ENCODE results near the gene ENO4.

Gene ENO4, protein sequence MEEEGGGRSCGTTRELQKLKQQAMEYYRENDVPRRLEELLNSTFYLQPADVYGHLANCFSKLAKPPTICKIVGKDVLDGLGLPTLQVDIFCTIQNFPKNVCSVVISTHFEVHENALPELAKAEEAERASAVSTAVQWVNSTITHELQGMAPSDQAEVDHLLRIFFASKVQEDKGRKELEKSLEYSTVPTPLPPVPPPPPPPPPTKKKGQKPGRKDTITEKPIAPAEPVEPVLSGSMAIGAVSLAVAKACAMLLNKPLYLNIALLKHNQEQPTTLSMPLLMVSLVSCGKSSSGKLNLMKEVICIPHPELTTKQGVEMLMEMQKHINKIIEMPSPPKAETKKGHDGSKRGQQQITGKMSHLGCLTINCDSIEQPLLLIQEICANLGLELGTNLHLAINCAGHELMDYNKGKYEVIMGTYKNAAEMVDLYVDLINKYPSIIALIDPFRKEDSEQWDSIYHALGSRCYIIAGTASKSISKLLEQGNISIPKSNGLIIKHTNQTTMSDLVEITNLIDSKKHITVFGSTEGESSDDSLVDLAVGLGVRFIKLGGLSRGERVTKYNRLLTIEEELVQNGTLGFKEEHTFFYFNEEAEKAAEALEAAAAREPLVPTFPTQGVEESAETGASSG

DNA sequence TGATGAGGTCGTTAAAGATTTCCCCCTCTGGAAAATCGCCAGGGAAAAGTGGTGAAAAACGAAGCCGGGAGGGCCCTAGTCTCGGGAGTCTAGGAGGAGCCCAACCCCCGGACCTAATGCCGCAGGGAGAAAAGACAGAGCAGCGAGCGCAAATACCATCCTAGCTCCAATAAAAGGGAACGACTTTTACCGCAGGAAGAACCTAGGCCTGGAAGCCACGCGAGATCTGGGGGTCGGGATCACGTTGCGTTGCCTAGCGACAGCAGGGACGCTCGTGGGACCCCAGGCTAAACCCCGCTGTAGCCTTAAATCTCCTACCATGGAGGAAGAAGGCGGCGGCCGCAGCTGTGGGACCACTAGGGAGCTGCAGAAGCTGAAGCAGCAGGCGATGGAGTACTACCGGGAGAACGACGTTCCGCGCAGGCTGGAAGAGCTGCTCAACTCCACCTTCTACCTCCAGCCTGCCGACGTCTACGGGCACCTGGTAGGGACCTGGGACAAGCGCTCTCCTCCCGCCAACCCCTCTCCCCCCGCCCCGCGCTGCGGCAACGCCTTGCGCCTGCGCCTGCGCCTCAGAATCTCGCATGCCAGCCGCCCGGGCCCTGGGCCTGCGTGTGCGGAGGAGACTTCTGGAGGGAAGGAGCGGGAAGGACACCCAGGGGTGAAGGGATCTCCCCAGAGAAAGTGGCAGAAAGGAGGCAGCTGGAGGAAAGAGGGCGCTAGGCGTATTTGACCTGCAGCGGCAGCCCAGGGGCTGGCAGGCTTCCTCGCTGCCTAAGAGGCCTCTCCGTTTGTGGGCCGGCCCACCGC lies at the start of gene ENO4:
ENO4 (plus strand) TSS at position 252 of the 810 bp plus-strand sequence; CDS start at position 320, 68 bp downstream.
- DNase-seq, result peak; percentile 93

DNA sequence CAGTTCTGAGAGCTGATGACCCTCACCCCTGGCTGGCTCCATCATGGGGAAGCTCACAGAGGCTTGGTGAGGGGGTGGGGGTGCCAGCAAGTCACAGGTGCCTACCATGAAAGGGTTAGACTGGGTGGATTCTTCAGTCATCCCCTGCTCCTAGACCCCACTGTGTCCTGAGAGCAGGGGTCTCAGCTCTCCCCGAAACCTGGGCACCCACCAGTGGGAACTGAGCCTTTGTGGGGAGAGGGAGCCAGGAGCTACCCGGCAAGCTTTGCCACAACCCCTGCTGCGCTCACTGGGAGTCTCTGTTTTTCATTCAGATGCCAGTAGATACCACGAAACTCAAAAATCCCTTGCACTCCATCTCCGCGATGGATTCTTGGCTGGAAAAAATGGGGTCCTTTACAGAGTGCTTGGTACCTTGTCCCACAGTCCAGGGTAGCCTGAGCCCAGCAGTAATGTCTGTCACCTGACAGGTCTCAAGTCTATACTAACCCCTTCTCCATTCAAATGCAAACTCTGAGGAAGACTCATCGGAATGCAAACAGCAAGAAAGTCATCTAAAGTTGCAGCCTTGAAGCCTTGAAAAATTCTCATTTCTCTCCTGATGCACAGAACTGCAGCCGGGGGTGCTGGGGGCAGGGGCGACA lies 48.9 kb upstream of the ENO4 start:
- no peak for DNase-seq

DNA sequence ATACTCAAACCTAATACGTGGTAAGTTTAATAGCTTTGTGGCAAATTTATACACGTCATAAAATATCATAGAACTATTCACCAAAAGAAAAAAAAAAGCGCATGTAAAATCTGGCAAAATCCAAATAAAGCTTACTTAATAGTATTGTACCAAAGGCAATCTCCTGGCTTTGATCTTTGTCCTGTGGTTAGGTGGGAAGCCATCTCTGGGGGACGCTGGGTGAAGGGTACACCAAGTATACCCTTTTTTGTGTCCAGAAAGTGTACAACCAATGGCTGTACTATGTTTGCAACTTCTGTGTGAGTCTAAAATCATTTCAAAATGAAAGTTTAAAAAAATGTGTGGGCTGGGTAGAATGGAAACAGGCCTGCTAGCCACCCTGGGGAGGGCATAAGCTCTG lies 47.6 kb upstream of the ENO4 start:
- DNase-seq, result no peak

DNA sequence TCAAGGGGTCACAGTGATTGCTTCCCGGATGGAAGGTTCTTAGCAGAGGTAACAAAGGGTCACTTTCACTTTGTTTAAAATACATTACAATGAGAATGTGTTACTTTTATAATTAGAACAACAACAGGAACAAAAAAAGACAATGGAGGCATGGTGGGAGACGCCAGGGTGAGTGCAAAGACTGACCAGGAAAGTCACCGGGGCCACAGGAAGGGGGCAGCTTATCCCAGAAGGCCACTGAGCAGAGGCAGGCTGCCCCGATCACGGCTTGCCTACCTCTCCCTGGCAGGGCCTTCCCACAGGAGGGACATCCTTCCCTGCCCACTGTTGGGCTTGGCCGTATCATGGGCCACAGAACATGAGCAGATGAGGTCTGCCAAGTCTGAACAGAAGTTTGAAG lies 46.8 kb upstream of the ENO4 start:
- DNase-seq, result no peak

DNA sequence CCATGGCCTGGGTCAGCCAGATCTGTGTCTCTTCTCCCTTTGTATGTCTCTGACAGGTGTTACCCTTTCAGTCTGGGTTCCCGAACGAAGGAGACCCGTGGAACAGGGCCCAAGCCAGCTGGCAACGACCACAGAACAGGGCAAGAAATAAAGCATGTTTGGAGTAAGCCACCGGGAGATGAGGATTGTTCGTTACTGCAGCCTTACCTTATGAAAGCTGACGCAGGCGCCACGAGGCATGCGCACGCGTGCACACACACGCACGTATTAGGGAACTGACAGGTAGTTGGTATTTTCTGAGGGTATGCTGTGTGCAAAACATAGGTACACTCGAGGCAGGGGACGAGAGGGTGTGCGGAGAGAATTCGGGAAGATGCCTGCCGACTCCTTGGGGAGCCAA lies 46.4 kb upstream of the ENO4 start:
- no peak for DNase-seq

DNA sequence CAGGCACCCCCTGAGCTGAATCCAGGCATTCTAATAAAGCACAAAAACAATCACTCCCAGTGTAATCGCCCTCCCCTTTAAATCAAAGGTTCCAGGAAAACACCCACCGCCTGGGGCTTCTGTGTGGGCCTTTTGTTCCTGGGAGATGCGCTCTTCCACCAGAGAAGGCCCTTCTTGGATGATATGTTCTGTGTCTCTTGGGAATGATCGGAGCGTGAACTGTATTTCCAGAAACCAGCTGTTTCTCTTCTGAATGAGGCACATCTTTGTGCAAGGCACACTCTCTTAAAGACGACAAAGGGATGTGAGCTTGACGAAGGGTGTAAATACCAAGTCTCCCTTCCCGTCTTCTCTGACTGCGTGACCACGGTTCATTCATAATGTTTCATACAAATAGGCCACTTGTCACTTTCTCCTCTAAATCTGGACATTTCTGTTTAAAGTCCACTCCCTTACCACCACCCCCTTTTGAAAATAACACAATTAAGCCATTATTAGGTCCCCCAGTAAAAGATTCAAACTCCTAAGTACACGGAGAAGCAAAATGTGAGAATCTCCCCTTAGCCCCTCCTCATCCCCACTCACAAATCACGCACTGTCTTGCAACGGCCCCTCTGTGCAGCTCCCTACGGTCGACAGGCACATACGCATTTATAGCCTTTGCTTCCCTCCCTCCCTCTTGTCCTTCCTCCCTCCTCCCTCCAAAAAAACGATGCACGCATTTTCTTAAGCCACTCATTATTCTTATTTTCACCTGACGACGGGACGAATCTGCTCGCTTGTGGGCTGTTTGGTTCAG lies 45.6 kb upstream of the ENO4 start:
- no peak for DNase-seq

DNA sequence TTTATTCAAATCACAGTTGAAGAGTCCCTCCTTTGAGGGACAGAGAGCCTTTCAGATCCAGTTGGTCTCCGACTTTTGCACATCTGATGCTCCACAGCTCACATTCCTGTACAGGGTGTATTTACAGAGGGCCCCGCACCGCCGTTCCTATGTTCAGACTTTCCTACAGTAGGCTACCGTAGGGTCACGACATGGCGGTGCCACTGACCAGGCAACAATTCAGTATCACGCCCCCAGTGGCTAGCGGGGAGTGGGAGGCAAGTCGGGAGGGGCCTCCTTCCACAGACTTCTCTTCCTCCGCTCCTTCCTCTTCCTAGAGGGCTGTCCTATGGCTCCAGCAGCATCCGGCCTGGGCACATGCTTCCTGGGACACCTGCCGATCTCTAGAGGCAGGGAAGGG lies 40.6 kb upstream of the ENO4 start:
- DNase-seq, result no peak

DNA sequence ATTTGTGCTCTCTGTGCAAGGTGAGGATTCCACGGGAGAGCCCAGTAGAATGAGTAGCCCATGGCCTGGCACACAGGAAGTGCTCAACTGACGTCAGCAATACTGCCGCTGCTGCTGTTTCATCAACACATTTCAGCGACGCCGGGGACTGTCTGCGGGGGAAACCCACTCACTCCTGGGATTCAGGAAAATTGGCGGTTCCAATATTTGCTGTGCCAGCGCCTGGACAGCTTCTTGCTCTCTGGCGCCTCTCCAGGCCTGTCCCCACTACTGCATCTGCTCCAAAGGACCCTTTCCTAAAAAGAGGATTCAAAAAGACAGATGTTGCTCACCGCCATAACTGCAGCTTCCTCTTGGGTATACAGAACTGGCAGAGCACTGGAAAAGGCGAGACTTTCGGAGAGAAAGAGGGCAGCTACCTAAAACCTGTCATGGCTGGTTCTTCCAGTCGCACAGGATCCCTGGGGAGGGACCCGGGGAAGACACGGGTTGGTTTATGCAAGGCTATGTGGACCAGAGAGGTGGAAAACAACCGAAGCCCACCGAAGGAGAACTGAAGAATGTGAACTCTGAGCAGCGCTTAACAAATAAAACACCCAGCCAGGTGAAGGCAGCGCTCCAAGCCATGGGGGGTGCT lies 39.7 kb upstream of the ENO4 start:
- DNase-seq, result no peak

DNA sequence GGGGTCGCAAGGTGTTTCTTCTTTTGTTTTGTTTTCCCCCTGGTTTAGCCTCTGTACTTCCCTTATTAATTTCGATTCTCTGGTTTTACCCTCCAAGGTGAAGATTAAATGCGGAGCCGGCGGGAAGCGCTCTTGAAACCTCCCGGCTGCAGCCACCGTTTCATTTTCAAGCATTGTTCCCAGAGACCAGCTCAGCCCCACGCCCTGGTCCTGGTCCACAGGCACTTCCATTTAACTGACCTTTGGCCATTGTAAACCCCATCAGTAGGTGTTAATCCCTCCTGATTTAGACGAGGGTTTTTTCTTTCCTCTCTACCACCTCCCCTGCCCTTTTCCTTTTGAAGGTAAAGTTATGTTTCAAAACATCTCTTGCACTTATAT lies 39.2 kb upstream of the ENO4 start:
- DNase-seq, result no peak

DNA sequence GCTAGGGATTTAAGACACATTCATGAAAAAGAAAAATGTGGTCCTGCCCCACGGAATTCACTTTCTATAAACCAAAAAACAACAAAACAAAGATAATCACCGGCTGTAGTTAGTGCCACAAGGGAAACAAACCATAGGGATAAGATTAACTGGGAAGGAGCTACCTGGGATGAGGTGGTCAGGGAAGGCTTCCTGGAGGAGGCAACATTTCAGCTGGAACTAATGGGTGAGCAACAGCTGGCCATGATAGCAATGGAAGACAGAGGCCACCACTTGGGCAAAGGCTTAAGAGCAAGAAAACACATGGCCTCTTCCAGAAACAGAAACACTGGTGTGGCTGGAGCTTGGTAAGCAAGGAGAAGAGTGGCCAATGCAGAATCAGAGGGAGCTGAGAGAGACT lies 38.4 kb upstream of the ENO4 start:
- DNase-seq, result no peak

DNA sequence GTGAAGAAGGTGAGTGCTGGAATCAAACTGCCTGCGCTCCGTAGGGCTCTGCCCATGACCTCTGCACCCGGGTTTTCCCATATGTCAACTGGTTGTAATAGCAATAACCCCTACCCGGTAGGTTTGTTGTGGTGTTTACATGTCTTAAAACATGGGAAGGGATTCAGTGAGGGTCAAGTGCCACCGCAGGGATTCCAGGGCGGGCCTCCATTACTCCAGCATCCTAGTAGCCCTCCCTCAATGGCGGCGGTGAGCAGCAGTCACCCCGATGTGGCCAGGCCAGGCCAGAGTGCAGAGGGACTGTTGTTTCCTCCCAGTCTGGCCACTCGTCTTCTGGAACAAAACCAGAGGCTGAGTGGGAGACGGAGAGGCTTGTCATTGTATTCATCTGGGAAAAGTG lies 37.6 kb upstream of the ENO4 start:
- DNase-seq, result no peak

DNA sequence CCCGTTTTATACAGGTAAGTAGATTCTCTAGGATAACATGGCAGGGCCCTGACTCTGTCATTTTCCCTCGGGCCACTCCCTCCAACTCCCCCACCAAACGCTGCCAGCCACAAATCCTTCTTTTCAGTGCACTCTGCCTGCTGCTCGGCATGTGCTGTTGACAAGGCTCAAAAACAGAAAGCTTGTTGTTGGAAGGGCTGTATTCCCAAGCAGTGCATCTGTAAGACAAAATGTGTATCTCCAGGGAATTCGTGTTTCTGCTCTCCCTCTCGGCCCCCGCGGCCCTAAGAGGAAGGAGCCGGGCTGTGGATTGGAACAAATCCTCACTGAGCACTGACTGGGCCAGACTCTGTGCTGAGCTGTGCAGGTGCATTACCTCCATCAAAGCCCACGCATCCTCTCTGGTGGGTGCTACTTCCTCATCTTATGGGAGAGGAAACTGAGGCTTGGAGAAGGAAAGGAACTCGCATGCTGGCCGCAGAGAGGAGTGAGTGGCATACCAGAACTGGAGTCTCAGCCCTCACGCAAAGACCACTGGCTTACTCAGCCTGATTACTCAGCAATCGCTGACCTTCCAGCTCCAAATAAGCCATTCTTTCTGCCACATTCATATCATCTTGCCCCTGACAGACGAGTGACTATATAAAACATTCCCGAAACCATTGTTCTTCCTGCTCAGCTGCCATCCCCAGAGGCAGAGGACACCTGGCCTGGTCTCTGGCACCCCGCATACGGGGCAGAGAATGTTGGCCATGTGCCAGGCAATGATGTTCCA lies 33.5 kb upstream of the ENO4 start:
- DNase-seq, result no peak

DNA sequence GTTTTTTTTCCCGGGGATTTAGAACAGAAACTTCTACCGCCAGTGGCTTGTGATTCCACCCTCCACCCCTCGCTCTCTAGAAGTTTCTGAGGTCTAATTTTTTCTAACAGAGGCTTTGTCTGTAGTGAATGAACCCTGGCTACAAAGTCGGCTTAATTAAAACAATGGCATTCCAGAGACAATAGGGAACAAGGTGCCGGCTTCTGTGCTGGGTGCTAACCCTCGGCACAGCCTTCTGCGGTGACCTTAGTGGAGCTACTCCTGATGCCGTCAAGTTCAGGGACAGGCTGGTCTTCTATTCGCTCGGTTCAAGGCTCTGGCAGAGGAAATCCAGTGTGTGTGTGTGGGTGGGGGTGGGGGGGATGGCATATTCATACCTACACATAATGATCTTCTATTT lies 32.1 kb upstream of the ENO4 start:
- DNase-seq, result no peak

DNA sequence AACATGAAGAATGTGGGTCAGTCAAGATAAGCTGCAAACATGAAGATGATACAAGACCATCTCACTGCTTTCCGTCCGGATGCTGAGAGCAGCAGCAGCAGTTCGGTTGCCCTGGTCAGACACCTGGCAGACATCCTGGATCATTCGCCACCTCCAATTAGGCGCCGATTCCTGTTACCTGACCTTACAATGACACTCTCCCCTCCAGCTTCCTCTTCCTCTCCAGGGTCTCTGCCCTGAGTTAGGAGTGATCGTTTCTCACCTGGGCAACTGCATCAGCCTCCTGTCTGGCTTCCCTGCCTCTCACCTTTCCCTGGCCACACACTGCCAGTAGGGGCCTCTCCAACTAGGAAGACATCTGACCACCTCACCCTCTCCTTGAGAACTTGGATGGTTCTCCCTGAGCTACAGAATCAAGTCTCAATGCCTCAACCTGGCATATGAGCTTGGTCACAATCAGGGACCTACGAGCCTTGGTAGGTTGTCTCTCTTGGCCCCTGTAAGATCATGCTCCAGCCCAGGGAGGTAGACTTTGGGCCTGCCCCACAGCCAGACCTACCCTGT lies 31.4 kb upstream of the ENO4 start:
- no peak for DNase-seq

DNA sequence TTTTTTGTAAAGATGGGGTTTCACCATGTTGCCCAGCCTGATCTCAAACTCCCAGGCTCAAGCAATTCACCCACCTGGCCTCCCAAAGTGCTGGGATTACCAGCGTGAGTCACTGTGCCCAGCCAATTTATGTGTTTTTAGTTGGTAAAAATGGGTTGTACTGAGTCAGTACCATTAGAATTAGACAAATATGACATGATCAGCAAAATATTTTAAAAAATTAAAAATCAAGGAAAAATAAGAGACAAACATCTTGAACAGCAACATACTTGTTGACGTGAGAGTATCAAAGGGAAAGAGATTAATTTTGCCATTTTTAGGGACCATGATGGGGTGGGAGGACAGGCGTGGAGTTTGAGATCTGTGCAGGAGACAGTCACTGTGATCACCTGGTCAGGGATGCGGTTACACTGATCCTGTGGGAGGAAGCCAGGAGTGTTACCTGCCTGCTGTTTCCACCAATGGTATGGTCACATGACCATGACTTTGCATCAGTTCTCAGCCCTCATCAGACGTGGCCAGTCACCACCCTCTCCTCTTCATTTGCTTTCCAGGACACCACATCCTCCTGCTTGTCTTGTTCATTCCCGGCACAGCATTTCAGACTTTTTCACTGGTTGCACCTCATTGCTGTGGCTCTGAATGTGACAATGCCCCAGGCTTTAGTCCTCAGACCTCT lies 29.2 kb upstream of the ENO4 start:
- no peak for DNase-seq

DNA sequence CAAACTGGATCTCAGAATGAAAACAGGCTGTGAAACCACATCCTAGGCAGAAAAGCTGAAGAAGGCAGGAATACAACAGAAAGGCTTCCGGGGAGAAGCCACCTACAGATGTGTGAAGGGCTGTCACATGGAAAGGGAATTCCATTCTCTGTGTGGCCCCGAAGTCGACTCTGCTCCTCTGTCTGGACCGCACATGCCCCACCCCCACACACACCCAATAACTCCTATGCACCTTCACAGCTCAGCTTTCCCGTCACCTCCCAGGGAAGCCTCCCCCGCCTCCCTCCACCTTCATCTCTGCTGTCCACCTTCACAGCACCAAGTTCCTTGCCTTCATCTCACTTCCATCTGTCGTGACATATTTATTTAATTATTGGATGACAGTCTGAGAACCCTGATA lies 23.4 kb upstream of the ENO4 start:
- no peak for DNase-seq

DNA sequence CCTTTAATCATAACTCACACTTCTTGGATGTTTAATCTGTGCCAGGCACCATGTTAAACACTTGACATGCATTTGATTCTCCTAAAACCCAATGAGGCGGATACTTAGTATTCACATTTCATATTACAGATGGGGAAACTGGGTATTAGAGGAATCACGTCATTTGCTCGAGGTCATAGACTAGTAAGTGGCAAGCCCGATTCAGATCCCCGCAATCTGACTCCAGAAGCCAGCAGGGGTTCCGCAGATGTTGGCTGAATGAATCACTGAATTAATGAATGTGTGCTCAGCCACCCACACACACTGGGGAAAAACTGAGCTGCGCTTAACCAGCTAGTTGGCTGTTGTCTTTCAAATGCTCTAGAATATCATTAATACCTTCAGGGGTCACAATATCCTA lies 22.5 kb upstream of the ENO4 start:
- no peak for DNase-seq

DNA sequence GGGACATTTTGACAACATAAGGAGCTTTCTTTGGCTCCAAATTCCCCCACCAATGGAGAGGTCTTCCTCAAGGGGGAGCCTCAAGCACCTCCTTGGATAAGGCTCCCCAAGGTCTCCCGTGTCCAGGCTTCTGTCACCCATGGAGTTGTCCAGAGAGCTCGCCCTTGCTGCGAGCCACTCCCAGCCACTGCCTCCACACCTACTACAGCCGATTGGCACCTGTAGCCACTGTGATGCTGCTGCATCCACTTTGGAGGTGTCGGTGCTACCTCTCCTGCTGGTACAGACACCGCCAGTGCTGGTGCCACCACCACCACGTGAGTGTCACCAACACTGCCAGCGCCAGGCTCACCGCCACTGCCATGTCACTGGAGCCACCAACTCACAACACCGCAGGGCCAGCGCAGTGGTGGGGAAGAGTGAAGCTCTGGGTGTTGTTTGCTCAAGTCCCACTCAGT lies 22.1 kb upstream of the ENO4 start:
- no peak for DNase-seq

DNA sequence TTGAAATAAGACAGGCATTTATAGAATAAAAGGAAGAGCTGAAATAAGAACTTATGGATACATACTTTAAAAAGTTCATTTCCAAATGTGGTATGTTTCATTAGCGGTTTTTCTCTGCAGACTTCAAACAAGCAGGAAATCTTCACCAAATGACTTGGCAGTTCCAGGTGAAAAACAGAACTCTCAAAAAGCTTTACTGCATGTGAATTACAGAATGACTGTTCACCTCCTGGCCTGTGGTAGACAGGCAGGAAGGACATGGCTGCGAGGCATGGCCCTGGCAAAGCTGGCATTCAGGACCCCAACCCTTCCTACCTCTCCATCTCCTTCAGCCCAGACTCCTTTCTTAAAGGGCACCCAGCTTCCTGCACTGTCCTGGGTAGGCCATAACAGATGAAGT lies 21.2 kb upstream of the ENO4 start:
- no peak for DNase-seq

DNA sequence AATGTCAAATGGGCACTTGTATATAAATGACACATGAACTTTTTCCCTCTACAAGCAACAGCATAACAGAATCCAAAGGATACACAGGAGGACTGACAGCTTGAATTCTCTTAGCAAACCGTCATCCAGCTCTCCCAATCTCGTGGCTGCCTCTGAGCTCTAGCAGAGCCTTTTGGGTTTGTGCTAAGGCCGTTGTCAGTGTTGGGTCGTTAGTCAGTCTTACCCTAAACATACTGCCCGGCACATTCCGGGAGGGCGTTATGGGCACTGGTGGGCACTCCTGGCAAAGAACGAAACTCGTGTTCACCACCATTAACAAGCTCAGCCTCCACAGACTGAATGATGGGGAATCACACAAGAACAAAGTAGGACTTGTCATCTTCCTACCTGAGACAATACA lies 19.6 kb upstream of the ENO4 start:
- DNase-seq, result no peak
